Activated T-helper 2 cell treated with anti-CD3 and anti-CD28 coated beads, Interferon-gamma antibody, Interleukin-2, Interleukin-4, amounts not matched to agents 10 μg/mL and 5 μg/mL and 100 μg/mL, durations not matched to agents 14 hours and 24 hours and 36 hours (primary cell): Measurements from ENCODE around the gene CLCN7. TPM values are rescaled to one million over a fixed set of nuclear protein-coding genes. Genes with fewer than 3 reads are reported as not detected.

Source experiments
- DNase-seq: peaks from one replicate; pipeline ENCODE4 v3.0.0; 2021; ENCODE audit warnings: low spot score
- H3K27ac Mint-ChIP-seq: one replicate; pipeline ENCODE4 v1.8.0; 2021; ENCODE audit warnings: mixed read lengths
- H3K27me3 Mint-ChIP-seq: one replicate; pipeline ENCODE4 v1.8.0; 2021; ENCODE audit warnings: low read depth, mixed read lengths
- H3K36me3 Mint-ChIP-seq: one replicate; pipeline ENCODE4 v1.8.0; 2021; ENCODE audit warnings: low read depth, mixed read lengths
- H3K4me1 Mint-ChIP-seq: one replicate; pipeline ENCODE4 v1.8.0; 2021; ENCODE audit warnings: low read depth, mixed read lengths
- H3K4me3 Mint-ChIP-seq: one replicate; pipeline ENCODE4 v1.8.0; 2021; ENCODE audit warnings: low read depth, mild to moderate bottlenecking, moderate library complexity, mixed read lengths
- H3K9me3 Mint-ChIP-seq: one replicate; pipeline ENCODE4 v1.8.0; 2021; ENCODE audit warnings: mixed read lengths
- intact Hi-C: fragments of 100-400 bp; cut with micrococcal nuclease; formaldehyde crosslinking; loops from one replicate; pipeline ENCODE4 v1.15.1; 2023
- total RNA-seq: library from RNA; stranded (reverse); gene quantifications from 2 replicates; pipeline ENCODE4 v1.2.3, GENCODE V29; 2022

CLCN7 gene
- total RNA-seq: 52.2 and 54.3 TPM in 2 replicates

GRCh38 chr16:1474796-1475551 lies at the start of gene CLCN7:
Gene CLCN7, minus strand, starts transcription at chr16:1475028. Its CDS starts 54 bp downstream, at chr16:1474974.
- intact Hi-C loops: loop anchor here (2.0 kb wide), 3 partner anchors 18 to 68 kb away; partner anchors contain the start of genes TELO2 and UQCC4
- peak; percentile 88 for DNase-seq
- Mint-ChIP-seq H3K36me3 (no peaks in the 10 kb centered on the region), H3K27ac (peak within 1 kb of the TSS; percentile 77), H3K4me1 (peaks cover 7% of the 10 kb centered on the region), H3K4me3 (peak within 1 kb of the TSS; percentile 84), H3K9me3 (no peaks in the 10 kb centered on the region), H3K27me3 (no peaks in the 10 kb centered on the region)

DNA sequence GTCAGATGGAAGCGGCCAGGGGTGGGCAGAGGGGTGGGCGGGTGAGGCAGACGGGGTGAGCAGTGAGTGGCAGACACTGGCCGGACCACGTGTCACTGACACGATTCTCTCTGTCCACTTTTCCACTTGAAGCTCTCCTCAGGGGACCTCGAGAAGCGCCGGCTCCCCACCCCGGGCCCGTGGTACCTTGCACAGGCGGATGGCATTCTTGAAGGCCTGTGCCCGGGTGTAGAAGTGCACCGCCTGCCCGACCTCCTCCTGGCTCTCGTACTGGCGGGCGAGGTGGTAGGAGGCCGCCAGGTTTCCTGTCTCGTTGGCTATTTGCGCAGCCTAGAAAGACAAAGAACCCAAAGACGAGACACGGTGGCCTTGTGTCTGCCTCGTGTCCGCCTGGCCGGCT lies 49.5 kb upstream of the CLCN7 start:
- Mint-ChIP-seq H3K36me3 (no peaks in the 10 kb centered on the region), H3K9me3 (no peaks in the 10 kb centered on the region), H3K4me3 (no peak overlapping the region), H3K27me3 (no peaks in the 10 kb centered on the region), H3K27ac (no peak overlapping the region), H3K4me1 (peaks cover 9% of the 10 kb centered on the region)
- DNase-seq: no peak
- intact Hi-C loops: no loop called here

DNA sequence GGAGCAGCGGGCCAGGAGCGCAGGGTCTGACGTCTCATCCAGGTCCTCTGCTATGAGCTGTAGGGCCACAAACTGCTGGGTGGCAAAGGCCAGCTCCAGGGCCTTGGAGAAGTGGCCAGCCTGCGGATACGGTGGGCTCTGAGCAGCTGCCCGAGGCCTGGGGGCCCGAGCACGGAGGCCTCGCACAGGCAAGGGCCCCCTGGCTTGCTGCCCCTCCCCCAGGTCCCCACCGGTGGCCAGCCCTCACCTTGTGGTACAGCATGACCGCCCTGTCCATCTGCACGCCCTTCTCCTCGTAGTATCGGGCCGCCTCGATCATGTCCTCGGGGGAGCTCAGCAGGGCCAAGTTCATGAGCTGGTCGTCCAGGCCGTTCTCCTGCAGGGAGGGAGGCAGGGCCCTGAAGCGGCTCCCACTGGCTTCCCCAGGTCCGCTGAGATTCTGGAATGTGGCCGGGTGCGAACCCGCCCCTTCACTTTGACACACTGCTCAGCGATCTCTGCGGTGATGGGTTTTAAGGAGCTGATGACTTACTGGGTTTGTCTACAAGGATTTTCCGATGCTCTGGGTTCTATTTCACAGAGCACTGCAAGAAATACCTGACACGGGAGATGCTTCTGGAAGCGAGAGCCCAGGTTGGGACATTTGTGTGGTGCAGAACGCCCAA lies 48.9 kb upstream of the CLCN7 start:
- Mint-ChIP-seq H3K27ac (no peak overlapping the region), H3K27me3 (no peaks in the 10 kb centered on the region), H3K36me3 (no peaks in the 10 kb centered on the region), H3K9me3 (no peaks in the 10 kb centered on the region), H3K4me3 (no peak overlapping the region), H3K4me1 (peaks cover 9% of the 10 kb centered on the region)
- intact Hi-C loops: no loop called here
- no peak for DNase-seq

- Mint-ChIP-seq H3K27me3 (no peaks in the 10 kb centered on the region), H3K9me3 (no peaks in the 10 kb centered on the region), H3K36me3 (no peaks in the 10 kb centered on the region), H3K4me1 (no peaks in the 10 kb centered on the region), H3K27ac (no peak overlapping the region), H3K4me3 (no peak overlapping the region)
- intact Hi-C loops: no loop called here
- DNase-seq: no peak
Measured at GRCh38 chr16:1520461-1520860, 45.6 kb upstream of the CLCN7 start.

DNA sequence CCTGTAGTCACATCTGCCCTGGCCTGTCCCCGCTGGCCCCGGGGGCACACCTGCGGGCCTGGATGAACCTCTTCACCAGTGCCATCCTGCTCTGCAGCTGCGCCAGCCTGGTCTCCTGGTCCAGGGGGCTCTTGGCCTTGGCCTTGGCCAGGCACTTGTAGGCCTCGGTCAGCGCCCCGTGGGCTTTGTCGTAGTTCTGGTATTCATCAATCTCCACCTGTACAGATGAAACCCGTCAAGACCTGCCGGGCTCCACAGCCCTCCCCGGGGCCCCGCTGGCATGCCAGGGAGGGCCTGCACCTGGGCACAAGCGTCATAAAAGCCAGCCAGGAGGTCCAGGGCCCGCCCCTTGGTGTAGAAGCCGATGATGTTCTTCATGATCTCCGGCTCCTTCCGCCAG lies 45.0 kb upstream of the CLCN7 start:
- intact Hi-C loops: no loop called here
- no peak overlapping the region for H3K27ac Mint-ChIP-seq

DNA sequence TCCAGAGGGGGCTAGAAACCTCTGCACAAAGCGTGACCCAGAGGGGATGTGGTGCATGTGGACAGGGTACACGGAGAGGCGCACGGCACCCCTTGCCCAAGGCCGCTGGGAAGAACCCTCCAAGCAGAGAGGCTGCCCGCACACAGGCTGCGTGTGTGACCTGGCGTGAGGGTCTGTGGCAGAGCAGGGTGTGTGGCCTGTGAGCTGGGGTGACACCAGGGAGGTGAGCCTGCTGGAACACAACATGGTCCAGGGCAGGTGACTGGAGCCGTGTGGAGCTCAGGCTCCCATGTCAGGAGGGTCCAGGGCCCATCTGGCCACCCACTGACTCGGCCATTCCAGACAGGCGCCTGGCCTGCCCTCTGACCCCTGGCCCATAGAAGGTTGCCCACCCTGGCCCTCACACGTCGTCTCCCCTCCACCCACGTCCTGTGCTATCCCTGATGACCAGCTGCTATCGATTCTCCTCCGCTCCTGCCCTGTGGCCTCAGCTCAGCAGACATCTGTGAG lies 43.9 kb upstream of the CLCN7 start:
- intact Hi-C loops: no loop called here
- no peak overlapping the region for H3K4me3 Mint-ChIP-seq
- H3K9me3 Mint-ChIP-seq: peaks cover 8% of the 10 kb centered on the region
- H3K36me3 Mint-ChIP-seq: peaks cover 4% of the 10 kb centered on the region
- H3K27ac Mint-ChIP-seq: no peak overlapping the region
- no peak for DNase-seq
- no peaks in the 10 kb centered on the region for H3K27me3 Mint-ChIP-seq
- H3K4me1 Mint-ChIP-seq: no peaks in the 10 kb centered on the region

More for the DNA sequence above, 45.0 kb upstream of the CLCN7 start:
- H3K4me1 Mint-ChIP-seq: no peaks in the 10 kb centered on the region
- peaks cover 2% of the 10 kb centered on the region for H3K9me3 Mint-ChIP-seq
- DNase-seq: no peak
- H3K27me3 Mint-ChIP-seq: no peaks in the 10 kb centered on the region
- no peak overlapping the region for H3K4me3 Mint-ChIP-seq
- no peaks in the 10 kb centered on the region for H3K36me3 Mint-ChIP-seq

- H3K27me3 Mint-ChIP-seq: no peaks in the 10 kb centered on the region
- H3K27ac Mint-ChIP-seq: no peak overlapping the region
- no peaks in the 10 kb centered on the region for H3K4me1 Mint-ChIP-seq
- H3K9me3 Mint-ChIP-seq: peaks cover 8% of the 10 kb centered on the region
- H3K4me3 Mint-ChIP-seq: no peak overlapping the region
- no peak for DNase-seq
- intact Hi-C loops: no loop called here
- peaks cover 16% of the 10 kb centered on the region for H3K36me3 Mint-ChIP-seq
Measured at GRCh38 chr16:1514507-1514906, 39.7 kb upstream of the CLCN7 start.

DNA sequence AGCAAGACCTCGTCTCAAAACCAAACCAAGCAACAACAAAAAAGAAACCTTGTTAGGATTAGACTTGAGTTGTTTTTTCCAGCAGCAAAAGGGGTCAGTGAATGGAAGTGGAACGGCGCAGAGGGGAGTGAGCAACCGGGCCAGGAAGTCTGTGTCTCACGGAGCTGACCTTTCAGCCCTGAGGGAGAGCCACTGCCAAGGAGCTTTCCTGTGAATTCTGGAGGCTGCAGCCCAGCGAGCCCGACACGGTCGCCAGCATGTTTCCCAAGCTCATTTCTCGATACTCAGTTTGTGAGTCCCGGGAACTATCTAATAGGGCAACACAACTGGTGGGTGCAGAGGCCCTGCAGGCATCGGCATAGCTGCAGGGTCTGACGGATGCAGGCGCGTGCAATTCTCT lies 37.9 kb upstream of the CLCN7 start:
- H3K36me3 Mint-ChIP-seq: peaks cover 16% of the 10 kb centered on the region
- intact Hi-C loops: no loop called here
- H3K27ac Mint-ChIP-seq: no peak overlapping the region
- H3K4me3 Mint-ChIP-seq: no peak overlapping the region
- no peak for DNase-seq
- peaks cover 8% of the 10 kb centered on the region for H3K9me3 Mint-ChIP-seq
- no peaks in the 10 kb centered on the region for H3K27me3 Mint-ChIP-seq
- no peaks in the 10 kb centered on the region for H3K4me1 Mint-ChIP-seq

DNA sequence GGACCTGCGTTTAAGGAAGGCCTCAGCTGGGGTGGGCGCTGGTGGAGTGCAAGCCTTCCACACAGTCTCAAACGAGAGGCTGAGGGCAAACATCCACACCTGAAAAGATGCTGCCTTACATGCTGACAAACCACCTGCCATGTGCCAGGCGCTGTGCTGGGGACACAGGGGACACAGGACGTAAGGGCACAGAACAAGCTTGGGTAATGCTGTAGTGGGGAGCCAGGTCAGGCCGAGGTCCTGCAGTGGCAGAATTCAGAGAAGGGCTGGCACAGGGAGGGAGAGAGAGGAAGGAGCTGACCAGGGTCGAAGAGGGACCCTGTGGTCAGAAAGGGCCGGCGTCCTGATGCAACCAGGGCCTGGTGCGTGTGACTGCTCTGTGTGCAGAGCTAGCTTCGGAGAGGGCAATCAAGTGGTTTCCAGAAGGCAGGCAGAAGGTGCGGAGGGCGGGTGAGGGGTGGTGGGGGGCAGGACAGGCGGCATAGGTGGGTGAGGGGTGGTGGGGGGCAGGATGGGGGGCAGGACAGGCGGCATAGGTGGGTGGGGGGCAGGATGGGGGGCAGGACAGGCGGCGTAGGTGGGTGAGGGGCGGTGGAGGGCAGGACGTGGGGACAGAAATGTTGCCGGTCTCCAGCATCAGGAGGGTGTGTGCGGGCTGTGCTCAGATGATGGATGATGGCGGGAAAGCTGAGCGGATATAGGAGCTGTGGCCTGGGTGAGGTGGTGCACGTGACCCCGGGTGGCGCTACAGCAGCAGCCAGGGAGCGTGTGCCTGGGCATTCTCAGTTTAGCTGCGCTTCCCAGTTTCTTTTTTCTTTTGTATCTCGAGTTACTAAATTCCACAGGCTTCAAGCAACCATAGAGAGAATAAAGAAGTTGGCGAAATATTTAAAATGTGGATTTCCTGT lies 37.1 kb upstream of the CLCN7 start:
- no peak overlapping the region for H3K27ac Mint-ChIP-seq

GRCh38 chr16:1510941-1511351 lies 36.1 kb upstream of the CLCN7 start:
- intact Hi-C loops: no loop called here
- Mint-ChIP-seq H3K27ac (no peak overlapping the region), H3K36me3 (peaks cover 20% of the 10 kb centered on the region), H3K4me1 (no peaks in the 10 kb centered on the region), H3K27me3 (no peaks in the 10 kb centered on the region), H3K4me3 (no peak overlapping the region), H3K9me3 (peaks cover 8% of the 10 kb centered on the region)
- DNase-seq: no peak

More for the DNA sequence above, 37.1 kb upstream of the CLCN7 start:
- no peaks in the 10 kb centered on the region for H3K4me1 Mint-ChIP-seq
- intact Hi-C loops: no loop called here
- no peak for DNase-seq
- H3K36me3 Mint-ChIP-seq: peaks cover 20% of the 10 kb centered on the region
- H3K9me3 Mint-ChIP-seq: peaks cover 8% of the 10 kb centered on the region
- H3K27me3 Mint-ChIP-seq: no peaks in the 10 kb centered on the region
- H3K4me3 Mint-ChIP-seq: no peak overlapping the region

DNA sequence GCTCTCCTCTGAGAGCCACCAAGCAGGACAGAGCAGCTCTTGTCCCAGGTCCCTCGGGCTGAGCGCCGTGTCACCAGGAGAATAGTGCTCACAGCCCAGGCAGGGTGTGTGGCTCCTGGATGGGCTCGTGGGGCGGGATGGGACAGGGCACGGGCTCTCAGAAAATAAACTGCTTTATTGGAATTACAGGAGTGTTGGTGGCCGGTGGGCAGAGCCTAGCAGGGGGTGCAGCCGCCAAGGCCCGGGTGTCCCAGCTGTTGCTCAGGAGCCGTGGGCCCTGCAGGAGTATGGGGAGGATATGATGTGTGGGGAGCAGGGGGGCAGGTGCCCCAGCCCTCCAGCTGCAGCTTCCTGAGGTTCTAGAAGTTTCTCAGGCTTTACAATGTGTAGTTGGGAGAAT lies 35.4 kb upstream of the CLCN7 start:
- Mint-ChIP-seq H3K9me3 (peaks cover 8% of the 10 kb centered on the region), H3K36me3 (peaks cover 20% of the 10 kb centered on the region), H3K27ac (no peak overlapping the region), H3K4me1 (no peaks in the 10 kb centered on the region), H3K4me3 (no peak overlapping the region), H3K27me3 (no peaks in the 10 kb centered on the region)
- intact Hi-C loops: no loop called here
- DNase-seq: no peak

- Mint-ChIP-seq H3K27ac (no peak overlapping the region), H3K36me3 (peaks cover 20% of the 10 kb centered on the region), H3K9me3 (peaks cover 3% of the 10 kb centered on the region), H3K4me3 (no peak overlapping the region), H3K27me3 (no peaks in the 10 kb centered on the region), H3K4me1 (no peaks in the 10 kb centered on the region)
- intact Hi-C loops: no loop called here
- DNase-seq: no peak
Measured at GRCh38 chr16:1509307-1510221, 34.7 kb upstream of the CLCN7 start.
